ENCODE results near the gene BLACAT1. TPM values are rescaled to one million over a fixed set of nuclear protein-coding genes. Genes with fewer than 3 reads are reported as not detected.

The BLACAT1 gene
- total and polyA plus RNA-seq, 5 donors = 0.07 to 0.09 TPM; not detected in 3

GRCh38 chr1:205444931-205445645 lies 10.8 kb downstream of the BLACAT1 start:
- ATAC-seq (peak; percentile 66 to 81), DNase-seq (peak; percentile 79 to 86 (median 84))
- intact Hi-C loops (cut with DNase I) = no loop called here
- peaks cover 9% of the 10 kb centered on the region for H3K4me1 ChIP-seq (ENCODE audit: control insufficient read depth, insufficient read depth, low read length)
- peak overlapping the region; percentile 40 for H3K27ac ChIP-seq (ENCODE audit: low read length)
- 34% methylated on average over 18 of the region's 18 CpGs for WGBS
- H3K27me3 ChIP-seq (ENCODE audit: control insufficient read depth, insufficient read depth) = no peaks in the 10 kb centered on the region
- H3K9me3 ChIP-seq (ENCODE audit: control insufficient read depth, low read length) = no peaks in the 10 kb centered on the region
- H3K4me3 ChIP-seq (ENCODE audit: low read length) = peak overlapping the region; percentile 38

- Histone ChIP-seq H3K4me3 (ENCODE audit: low read length) (peak overlapping the region; percentile 38), H3K9me3 (ENCODE audit: control insufficient read depth, low read length) (no peaks in the 10 kb centered on the region), H3K4me1 (ENCODE audit: control insufficient read depth, insufficient read depth, low read length) (peaks cover 9% of the 10 kb centered on the region), H3K27me3 (ENCODE audit: control insufficient read depth, insufficient read depth) (no peaks in the 10 kb centered on the region), H3K27ac (ENCODE audit: low read length) (no peak overlapping the region)
- WGBS = 56% methylated on average over 10 of the region's 10 CpGs
- no peak for DNase-seq
- ATAC-seq = no peak
- intact Hi-C loops (cut with DNase I) = no loop called here
Observed at GRCh38 chr1:205444300-205444930, 11.4 kb downstream of the BLACAT1 start.

GRCh38 chr1:205443585-205444299 lies 12.1 kb downstream of the BLACAT1 start:
- H3K9me3 ChIP-seq (ENCODE audit: control insufficient read depth, low read length) = no peaks in the 10 kb centered on the region
- H3K4me1 ChIP-seq (ENCODE audit: control insufficient read depth, insufficient read depth, low read length) = peaks cover 15% of the 10 kb centered on the region
- no peaks in the 10 kb centered on the region for H3K27me3 ChIP-seq (ENCODE audit: control insufficient read depth, insufficient read depth)
- 84% methylated on average over 7 of the region's 7 CpGs for WGBS
- DNase-seq (no peak), ATAC-seq (no peak)
- no peak overlapping the region for H3K4me3 ChIP-seq (ENCODE audit: low read length)
- no peak overlapping the region for H3K27ac ChIP-seq (ENCODE audit: low read length)
- intact Hi-C loops (cut with DNase I) = no loop called here

- WGBS = 79% methylated on average over 12 of the region's 12 CpGs
- Histone ChIP-seq H3K27ac (ENCODE audit: low read length) (peak overlapping the region; percentile 9), H3K4me3 (ENCODE audit: low read length) (no peak overlapping the region), H3K27me3 (ENCODE audit: control insufficient read depth, insufficient read depth) (no peaks in the 10 kb centered on the region), H3K9me3 (ENCODE audit: control insufficient read depth, low read length) (no peaks in the 10 kb centered on the region), H3K4me1 (ENCODE audit: control insufficient read depth, insufficient read depth, low read length) (peaks cover 22% of the 10 kb centered on the region)
- ATAC-seq (no peak), DNase-seq (no peak)
- intact Hi-C loops (cut with DNase I) = no loop called here
Observed at GRCh38 chr1:205442051-205442725, 13.7 kb downstream of the BLACAT1 start.

GRCh38 chr1:205441716-205442050 lies 14.2 kb downstream of the BLACAT1 start:
- Histone ChIP-seq H3K27ac (ENCODE audit: low read length) (peak overlapping the region; percentile 9), H3K4me3 (ENCODE audit: low read length) (no peak overlapping the region), H3K27me3 (ENCODE audit: control insufficient read depth, insufficient read depth) (no peaks in the 10 kb centered on the region), H3K9me3 (ENCODE audit: control insufficient read depth, low read length) (no peaks in the 10 kb centered on the region), H3K4me1 (ENCODE audit: control insufficient read depth, insufficient read depth, low read length) (peaks cover 22% of the 10 kb centered on the region)
- 66% methylated on average over 3 of the region's 3 CpGs for WGBS
- intact Hi-C loops (cut with DNase I) = no loop called here
- ATAC-seq (no peak), DNase-seq (no peak)

GRCh38 chr1:205441318-205441633 lies 14.6 kb downstream of the BLACAT1 start:
- intact Hi-C loops (cut with DNase I) = no loop called here
- H3K4me3 ChIP-seq (ENCODE audit: low read length) = no peak overlapping the region
- DNase-seq = no peak
- ATAC-seq = no peak
- H3K4me1 ChIP-seq (ENCODE audit: control insufficient read depth, insufficient read depth, low read length) = peaks cover 22% of the 10 kb centered on the region
- peak overlapping the region; percentile 34 for H3K27ac ChIP-seq (ENCODE audit: low read length)
- no peaks in the 10 kb centered on the region for H3K9me3 ChIP-seq (ENCODE audit: control insufficient read depth, low read length)
- 81% methylated on average over 6 of the region's 6 CpGs for WGBS
- no peaks in the 10 kb centered on the region for H3K27me3 ChIP-seq (ENCODE audit: control insufficient read depth, insufficient read depth)

GRCh38 chr1:205440476-205441317 lies 15.1 kb downstream of the BLACAT1 start:
- peak; percentile 71 to 81 (median 80) for DNase-seq
- Histone ChIP-seq H3K4me3 (ENCODE audit: low read length) (no peak overlapping the region), H3K9me3 (ENCODE audit: control insufficient read depth, low read length) (no peaks in the 10 kb centered on the region), H3K27ac (ENCODE audit: low read length) (no peak overlapping the region), H3K27me3 (ENCODE audit: control insufficient read depth, insufficient read depth) (no peaks in the 10 kb centered on the region), H3K4me1 (ENCODE audit: control insufficient read depth, insufficient read depth, low read length) (peaks cover 22% of the 10 kb centered on the region)
- intact Hi-C loops (cut with DNase I) = no loop called here
- ATAC-seq = peak; percentile 63 to 68
- WGBS = 50% methylated on average over 15 of the region's 15 CpGs

GRCh38 chr1:205440121-205440475 lies 15.7 kb downstream of the BLACAT1 start:
- no peaks in the 10 kb centered on the region for H3K27me3 ChIP-seq (ENCODE audit: control insufficient read depth, insufficient read depth)
- H3K4me3 ChIP-seq (ENCODE audit: low read length) = no peak overlapping the region
- DNase-seq (no peak), ATAC-seq (no peak)
- intact Hi-C loops (cut with DNase I) = no loop called here
- peaks cover 18% of the 10 kb centered on the region for H3K4me1 ChIP-seq (ENCODE audit: control insufficient read depth, insufficient read depth, low read length)
- H3K27ac ChIP-seq (ENCODE audit: low read length) = no peak overlapping the region
- H3K9me3 ChIP-seq (ENCODE audit: control insufficient read depth, low read length) = no peaks in the 10 kb centered on the region
- WGBS = 70% methylated on average over 5 of the region's 5 CpGs

GRCh38 chr1:205438213-205439158 lies 17.4 kb downstream of the BLACAT1 start:
- Histone ChIP-seq H3K4me3 (ENCODE audit: low read length) (no peak overlapping the region), H3K4me1 (ENCODE audit: control insufficient read depth, insufficient read depth, low read length) (peaks cover 18% of the 10 kb centered on the region), H3K9me3 (ENCODE audit: control insufficient read depth, low read length) (no peaks in the 10 kb centered on the region), H3K27ac (ENCODE audit: low read length) (peak overlapping the region; percentile 10), H3K27me3 (ENCODE audit: control insufficient read depth, insufficient read depth) (no peaks in the 10 kb centered on the region)
- ATAC-seq = peak; percentile 81 to 87
- peak; percentile 86 to 93 (median 92) for DNase-seq
- intact Hi-C loops (cut with DNase I) = loop anchor here in 1 of 4 donors (10.0 kb wide), 1 partner anchor 46 kb away; no protein-coding TSS in a partner anchor
- WGBS = 43% methylated on average over 13 of the region's 13 CpGs
